Transverse colon (tissue), 4 donors: Measurements from ENCODE around the gene PPIH.

Source experiments
- CTCF ChIP-seq, 5 experiments: fragments of 200-600 bp in 3 of 5; fragments of 450-650 bp in 2 of 5; sonication (generic) in 3 of 5; IDR thresholded peaks; 1 replicate in 2 of 5; 2 replicates in 3 of 5; pipeline ENCODE4 v1.5.1; 2016 to 2017; ENCODE audit warnings: antibody characterized with exemption in 5 of 5, inconsistent platforms in 3 of 5, mild to moderate bottlenecking in 2 of 5, moderate library complexity in 1 of 5
- EP300 ChIP-seq: sonication (generic); formaldehyde crosslinking; IDR thresholded peaks from one replicate; pipeline ENCODE4 v1.6.1; 2017; ENCODE audit warnings: antibody characterized with exemption, low read depth
- POLR2A ChIP-seq: fragments of 450-650 bp; IDR thresholded peaks from one replicate; pipeline ENCODE4 v1.6.1; 2016; ENCODE audit warnings: antibody characterized with exemption, mild to moderate bottlenecking, moderate library complexity
- POLR2AphosphoS5 ChIP-seq, 3 donors: sonication (generic); formaldehyde crosslinking; IDR thresholded peaks; one replicate each; pipeline ENCODE4 v1.6.1; 2016; ENCODE audit warnings: antibody characterized with exemption in 3 of 3

- TF ChIP-seq CTCF (IDR thresholded peaks at IDR 0.05) (no peak), POLR2A (no peak), EP300 (no peak), POLR2AphosphoS5 (IDR thresholded peaks at IDR 0.05) (no peak)
Observed at GRCh38 chr1:42689912-42690311, 31.7 kb downstream of the PPIH start.
